ENCODE results near the gene CERS6.

DNA sequence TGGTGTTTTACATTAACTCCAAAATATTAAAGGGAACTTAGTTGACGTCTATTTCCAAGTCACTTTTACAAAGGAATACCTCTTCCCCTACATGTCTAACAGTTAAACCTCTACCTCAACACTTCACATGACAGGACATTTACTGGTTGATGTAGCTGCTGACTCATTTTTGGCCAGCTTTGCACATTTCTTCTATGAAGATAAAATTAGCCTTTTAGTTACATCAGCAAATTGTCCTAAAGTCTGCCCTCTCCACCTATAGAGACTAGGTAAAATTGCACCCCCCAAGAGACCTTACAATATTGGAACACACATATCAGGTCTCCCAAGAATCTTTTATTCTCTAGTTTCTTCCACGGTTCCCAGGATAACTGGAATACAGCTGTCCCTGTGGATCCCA lies 10.1 kb upstream of the CERS6 start:
- TF ChIP-seq, protein P1, sequence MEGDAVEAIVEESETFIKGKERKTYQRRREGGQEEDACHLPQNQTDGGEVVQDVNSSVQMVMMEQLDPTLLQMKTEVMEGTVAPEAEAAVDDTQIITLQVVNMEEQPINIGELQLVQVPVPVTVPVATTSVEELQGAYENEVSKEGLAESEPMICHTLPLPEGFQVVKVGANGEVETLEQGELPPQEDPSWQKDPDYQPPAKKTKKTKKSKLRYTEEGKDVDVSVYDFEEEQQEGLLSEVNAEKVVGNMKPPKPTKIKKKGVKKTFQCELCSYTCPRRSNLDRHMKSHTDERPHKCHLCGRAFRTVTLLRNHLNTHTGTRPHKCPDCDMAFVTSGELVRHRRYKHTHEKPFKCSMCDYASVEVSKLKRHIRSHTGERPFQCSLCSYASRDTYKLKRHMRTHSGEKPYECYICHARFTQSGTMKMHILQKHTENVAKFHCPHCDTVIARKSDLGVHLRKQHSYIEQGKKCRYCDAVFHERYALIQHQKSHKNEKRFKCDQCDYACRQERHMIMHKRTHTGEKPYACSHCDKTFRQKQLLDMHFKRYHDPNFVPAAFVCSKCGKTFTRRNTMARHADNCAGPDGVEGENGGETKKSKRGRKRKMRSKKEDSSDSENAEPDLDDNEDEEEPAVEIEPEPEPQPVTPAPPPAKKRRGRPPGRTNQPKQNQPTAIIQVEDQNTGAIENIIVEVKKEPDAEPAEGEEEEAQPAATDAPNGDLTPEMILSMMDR (conservative IDR thresholded peaks at IDR 0.05) = no peak
- no peak for TF ChIP-seq ZFX (IDR thresholded peaks at IDR 0.05)
